K562 (cell line): ENCODE measurements around the gene SLC17A2.

Experiments used
- CCAR2 ChIP-seq: fragments of 200-400 bp; formaldehyde crosslinking; IDR thresholded peaks from 2 replicates; pipeline ENCODE4 v1.6.1; 2017; ENCODE audit warnings: mild to moderate bottlenecking, low read depth, low read length
- EZH2 ChIP-seq: IDR thresholded peaks from 2 replicates; pipeline ENCODE4 v1.6.1; 2012; ENCODE audit warnings: low read depth, mild to moderate bottlenecking, inconsistent platforms, low read length, borderline replicate concordance
- FOXA1 ChIP-seq: fragments of 450-650 bp; IDR thresholded peaks from 2 replicates; pipeline ENCODE4 v1.6.1; 2016; ENCODE audit warnings: mild to moderate bottlenecking, borderline replicate concordance
- PHF20 ChIP-seq: fragments of 450-650 bp; IDR thresholded peaks from 2 replicates; pipeline ENCODE4 v1.6.1; 2018; ENCODE audit not compliant: partially characterized antibody
- U2AF2 ChIP-seq: fragments of 200-400 bp; formaldehyde crosslinking; optimal IDR thresholded peaks from 2 replicates; pipeline ENCODE3; 2017; ENCODE audit warnings: low read depth, mild to moderate bottlenecking, low read length
- ZNF696 ChIP-seq: fragments of 250-450 bp; sonication (Bioruptor Pico); conservative IDR thresholded peaks from 2 replicates; pipeline ENCODE4 v1.4.0; 2020; ENCODE audit warnings: mild to moderate bottlenecking, moderate library complexity
- TF ChIP-seq, protein P1 (sequence below), 2 experiments: fragments of 450-650 bp; formaldehyde crosslinking in 1 of 2; IDR thresholded peaks; 2 replicates each; pipeline versions ENCODE4 v1.4.0 to v1.6.1; 2014 to 2020; ENCODE audit warnings: mild to moderate bottlenecking in 2 of 2, borderline replicate concordance in 1 of 2, low read depth in 1 of 2
- TF ChIP-seq, protein P2 (sequence below): fragments of 250-450 bp; sonication (Bioruptor Pico); IDR thresholded peaks from 2 replicates; pipeline ENCODE4 v1.5.0; 2020; ENCODE audit warnings: mild to moderate bottlenecking, borderline replicate concordance
- TF ChIP-seq, protein P3 (sequence below), 3 experiments: IDR thresholded peaks in 2 of 3; conservative IDR thresholded peaks in 1 of 3; 2 replicates each; pipeline ENCODE4 v1.5.1; 2011 to 2012; ENCODE audit warnings: low read length in 3 of 3, mild to moderate bottlenecking in 3 of 3, control low read depth in 2 of 3, improper control_type of control experiment in 1 of 3, inconsistent platforms in 1 of 3, low read depth in 1 of 3, mixed read lengths in 1 of 3, moderate library complexity in 1 of 3; ENCODE audit not compliant: insufficient read depth in 2 of 3

DNA sequence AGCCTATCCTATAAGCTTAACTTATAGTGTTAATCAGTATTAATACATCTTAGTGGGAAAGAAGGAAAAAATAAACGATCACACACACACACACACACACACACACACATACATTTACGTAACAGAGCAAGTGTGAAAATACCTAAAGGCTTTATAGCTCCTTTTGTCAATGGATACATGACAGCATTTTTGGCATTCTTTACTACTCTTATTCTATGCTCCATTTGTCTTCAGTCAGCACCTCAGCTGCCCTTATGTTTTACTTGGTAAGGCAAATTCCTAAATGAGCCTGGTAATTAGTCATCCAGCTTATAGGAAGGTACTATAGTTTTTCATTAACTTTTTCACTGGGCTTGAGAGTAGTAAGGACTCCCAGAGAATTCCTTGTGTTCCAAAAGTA is 31.4 kb downstream of the SLC17A2 start:
- TF ChIP-seq, protein P1, sequence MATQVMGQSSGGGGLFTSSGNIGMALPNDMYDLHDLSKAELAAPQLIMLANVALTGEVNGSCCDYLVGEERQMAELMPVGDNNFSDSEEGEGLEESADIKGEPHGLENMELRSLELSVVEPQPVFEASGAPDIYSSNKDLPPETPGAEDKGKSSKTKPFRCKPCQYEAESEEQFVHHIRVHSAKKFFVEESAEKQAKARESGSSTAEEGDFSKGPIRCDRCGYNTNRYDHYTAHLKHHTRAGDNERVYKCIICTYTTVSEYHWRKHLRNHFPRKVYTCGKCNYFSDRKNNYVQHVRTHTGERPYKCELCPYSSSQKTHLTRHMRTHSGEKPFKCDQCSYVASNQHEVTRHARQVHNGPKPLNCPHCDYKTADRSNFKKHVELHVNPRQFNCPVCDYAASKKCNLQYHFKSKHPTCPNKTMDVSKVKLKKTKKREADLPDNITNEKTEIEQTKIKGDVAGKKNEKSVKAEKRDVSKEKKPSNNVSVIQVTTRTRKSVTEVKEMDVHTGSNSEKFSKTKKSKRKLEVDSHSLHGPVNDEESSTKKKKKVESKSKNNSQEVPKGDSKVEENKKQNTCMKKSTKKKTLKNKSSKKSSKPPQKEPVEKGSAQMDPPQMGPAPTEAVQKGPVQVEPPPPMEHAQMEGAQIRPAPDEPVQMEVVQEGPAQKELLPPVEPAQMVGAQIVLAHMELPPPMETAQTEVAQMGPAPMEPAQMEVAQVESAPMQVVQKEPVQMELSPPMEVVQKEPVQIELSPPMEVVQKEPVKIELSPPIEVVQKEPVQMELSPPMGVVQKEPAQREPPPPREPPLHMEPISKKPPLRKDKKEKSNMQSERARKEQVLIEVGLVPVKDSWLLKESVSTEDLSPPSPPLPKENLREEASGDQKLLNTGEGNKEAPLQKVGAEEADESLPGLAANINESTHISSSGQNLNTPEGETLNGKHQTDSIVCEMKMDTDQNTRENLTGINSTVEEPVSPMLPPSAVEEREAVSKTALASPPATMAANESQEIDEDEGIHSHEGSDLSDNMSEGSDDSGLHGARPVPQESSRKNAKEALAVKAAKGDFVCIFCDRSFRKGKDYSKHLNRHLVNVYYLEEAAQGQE (IDR thresholded peaks at IDR 0.05; ENCODE audit: borderline replicate concordance): no peak
- TF ChIP-seq, protein P1 (CRISPR knock-in tag; IDR thresholded peaks at IDR 0.05; ENCODE audit: low read depth): no peak
- TF ChIP-seq CCAR2 (no peak), U2AF2 (no peak), EZH2 (no peak), FOXA1 (no peak), ZNF696 (CRISPR knock-in tag) (no peak), PHF20 (no peak)
- TF ChIP-seq, protein P2, sequence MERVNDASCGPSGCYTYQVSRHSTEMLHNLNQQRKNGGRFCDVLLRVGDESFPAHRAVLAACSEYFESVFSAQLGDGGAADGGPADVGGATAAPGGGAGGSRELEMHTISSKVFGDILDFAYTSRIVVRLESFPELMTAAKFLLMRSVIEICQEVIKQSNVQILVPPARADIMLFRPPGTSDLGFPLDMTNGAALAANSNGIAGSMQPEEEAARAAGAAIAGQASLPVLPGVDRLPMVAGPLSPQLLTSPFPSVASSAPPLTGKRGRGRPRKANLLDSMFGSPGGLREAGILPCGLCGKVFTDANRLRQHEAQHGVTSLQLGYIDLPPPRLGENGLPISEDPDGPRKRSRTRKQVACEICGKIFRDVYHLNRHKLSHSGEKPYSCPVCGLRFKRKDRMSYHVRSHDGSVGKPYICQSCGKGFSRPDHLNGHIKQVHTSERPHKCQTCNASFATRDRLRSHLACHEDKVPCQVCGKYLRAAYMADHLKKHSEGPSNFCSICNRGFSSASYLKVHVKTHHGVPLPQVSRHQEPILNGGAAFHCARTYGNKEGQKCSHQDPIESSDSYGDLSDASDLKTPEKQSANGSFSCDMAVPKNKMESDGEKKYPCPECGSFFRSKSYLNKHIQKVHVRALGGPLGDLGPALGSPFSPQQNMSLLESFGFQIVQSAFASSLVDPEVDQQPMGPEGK (CRISPR knock-in tag): no peak
- TF ChIP-seq, protein P3, sequence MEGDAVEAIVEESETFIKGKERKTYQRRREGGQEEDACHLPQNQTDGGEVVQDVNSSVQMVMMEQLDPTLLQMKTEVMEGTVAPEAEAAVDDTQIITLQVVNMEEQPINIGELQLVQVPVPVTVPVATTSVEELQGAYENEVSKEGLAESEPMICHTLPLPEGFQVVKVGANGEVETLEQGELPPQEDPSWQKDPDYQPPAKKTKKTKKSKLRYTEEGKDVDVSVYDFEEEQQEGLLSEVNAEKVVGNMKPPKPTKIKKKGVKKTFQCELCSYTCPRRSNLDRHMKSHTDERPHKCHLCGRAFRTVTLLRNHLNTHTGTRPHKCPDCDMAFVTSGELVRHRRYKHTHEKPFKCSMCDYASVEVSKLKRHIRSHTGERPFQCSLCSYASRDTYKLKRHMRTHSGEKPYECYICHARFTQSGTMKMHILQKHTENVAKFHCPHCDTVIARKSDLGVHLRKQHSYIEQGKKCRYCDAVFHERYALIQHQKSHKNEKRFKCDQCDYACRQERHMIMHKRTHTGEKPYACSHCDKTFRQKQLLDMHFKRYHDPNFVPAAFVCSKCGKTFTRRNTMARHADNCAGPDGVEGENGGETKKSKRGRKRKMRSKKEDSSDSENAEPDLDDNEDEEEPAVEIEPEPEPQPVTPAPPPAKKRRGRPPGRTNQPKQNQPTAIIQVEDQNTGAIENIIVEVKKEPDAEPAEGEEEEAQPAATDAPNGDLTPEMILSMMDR (IDR thresholded peaks at IDR 0.05 in 2 of 3, conservative IDR thresholded peaks at IDR 0.05 in 1 of 3; ENCODE audit: insufficient read depth in 2 of 3, low read depth in 1 of 3, low read length in 3 of 3): no peak
